Superior temporal gyrus (tissue), 1 donor: Measurements from ENCODE around the gene DNMT1.

Experiments used
- DNase-seq: peaks from one replicate; pipeline ENCODE4 v3.0.0-alpha.2; 2016; ENCODE audit errors: extremely low spot score

The DNMT1 gene

DNA sequence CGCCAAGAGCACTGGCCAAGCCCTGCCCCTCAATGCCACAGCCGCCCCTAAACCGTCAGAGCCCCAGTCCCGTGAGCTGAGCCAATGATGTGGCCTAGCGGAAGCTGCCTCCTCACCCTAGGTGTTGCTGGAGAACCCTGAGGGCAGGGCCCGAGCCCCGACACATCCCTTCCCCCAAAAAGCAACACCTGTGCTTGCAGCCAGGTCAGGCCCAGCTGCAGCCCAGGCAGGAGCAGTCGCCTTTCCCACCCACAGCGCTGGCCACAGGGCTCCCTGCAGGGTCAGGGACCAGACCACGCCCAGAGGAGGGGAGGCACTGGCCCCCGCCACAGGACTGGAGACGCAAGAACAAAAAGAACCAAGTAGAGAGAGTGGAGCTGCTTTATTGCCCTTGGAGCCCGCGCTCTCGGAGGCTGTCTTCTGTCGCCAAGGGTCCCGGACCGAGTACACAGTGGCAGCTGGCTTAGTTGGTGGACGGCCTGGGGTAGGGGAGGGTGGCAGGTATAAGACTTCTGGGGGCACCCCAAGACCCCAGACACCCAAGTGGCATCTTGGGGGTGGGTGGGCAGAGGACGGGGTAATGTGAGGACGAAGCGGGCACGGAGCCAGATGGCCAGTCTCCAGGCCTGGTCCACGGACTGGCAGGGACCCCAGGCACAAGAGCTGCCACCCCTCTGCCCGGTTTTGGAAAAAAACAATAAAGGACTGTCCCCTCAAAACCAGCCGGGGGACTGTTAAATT is 79.9 kb downstream of the DNMT1 start:
- DNase-seq, result no peak

GRCh38 chr19:10113964-10114650 is 80.6 kb downstream of the DNMT1 start:
- no peak for DNase-seq

DNA sequence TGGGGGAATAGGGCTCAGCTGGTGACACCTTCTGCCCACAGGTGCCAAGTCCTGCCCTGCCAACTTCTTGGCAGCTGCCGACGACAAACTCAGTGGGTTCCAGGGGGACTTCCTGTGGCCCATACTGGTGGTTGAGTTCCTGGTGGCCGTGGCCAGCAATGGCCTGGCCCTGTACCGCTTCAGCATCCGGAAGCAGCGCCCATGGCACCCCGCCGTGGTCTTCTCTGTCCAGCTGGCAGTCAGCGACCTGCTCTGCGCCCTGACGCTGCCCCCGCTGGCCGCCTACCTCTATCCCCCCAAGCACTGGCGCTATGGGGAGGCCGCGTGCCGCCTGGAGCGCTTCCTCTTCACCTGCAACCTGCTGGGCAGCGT is 81.2 kb downstream of the DNMT1 start:
- no peak for DNase-seq

GRCh38 chr19:10112895-10113591 is 81.7 kb downstream of the DNMT1 start:
- no peak for DNase-seq

DNA sequence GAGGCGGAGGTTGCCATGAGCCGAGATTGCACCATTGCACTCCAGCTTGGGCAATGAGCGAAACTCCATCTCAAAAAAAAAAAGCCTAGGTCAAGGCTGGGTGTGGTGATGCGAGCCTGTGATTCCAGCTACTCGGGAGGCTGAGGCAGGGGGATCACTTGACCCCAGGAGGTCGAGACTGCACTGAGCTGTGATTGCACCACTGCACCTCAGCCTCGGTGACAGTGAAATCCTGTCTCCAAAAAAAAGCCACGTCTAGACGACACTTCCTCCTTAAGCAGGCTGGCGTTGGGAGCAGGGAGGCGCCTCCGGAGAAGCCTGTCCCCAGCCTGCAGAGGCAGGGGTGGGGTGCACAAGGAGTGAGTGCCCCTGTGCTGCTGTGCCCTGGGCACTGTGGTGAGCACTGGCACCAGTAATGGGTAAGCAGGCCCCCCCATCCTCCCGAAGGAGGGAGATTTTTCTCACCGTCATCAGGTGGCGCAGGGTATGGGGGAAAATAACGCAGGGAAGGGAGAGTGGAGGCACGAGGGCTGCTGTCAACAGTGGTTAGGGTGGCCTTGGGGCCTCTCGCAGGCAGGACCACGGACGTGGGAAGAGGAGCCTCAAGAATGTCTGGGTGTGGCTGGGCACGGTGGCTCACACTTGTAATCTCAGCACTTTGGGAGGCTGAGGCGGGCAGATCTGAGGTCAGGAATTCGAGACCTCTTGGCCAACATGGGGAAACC is 82.6 kb downstream of the DNMT1 start:
- DNase-seq, result no peak

GRCh38 chr19:10111405-10111811 is 83.3 kb downstream of the DNMT1 start, which contains the start of gene P2RY11:
Gene P2RY11, plus strand, starts transcription at chr19:10111693. Its CDS starts 29 bp downstream, at chr19:10111722.
- no peak for DNase-seq

DNA sequence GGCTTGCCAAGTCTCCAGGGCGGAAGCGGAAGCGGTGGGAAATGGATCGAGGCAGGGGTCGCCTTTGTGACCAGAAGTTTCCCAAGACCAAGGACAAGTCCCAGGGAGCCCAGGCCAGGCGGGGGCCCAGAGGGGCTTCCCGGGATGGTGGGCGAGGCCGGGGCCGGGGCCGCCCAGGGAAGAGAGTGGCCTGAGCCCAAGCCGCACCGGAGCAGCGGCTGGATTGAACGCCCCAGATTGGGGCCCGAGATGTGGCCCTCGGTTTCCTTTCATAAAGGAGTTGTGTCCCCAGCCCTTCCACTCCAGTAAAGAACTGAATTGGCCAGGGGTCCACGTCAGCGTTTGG is 83.8 kb downstream of the DNMT1 start:
- DNase-seq, result no peak

- no peak for DNase-seq
Measured at GRCh38 chr19:10110076-10110971, 84.4 kb downstream of the DNMT1 start.

DNA sequence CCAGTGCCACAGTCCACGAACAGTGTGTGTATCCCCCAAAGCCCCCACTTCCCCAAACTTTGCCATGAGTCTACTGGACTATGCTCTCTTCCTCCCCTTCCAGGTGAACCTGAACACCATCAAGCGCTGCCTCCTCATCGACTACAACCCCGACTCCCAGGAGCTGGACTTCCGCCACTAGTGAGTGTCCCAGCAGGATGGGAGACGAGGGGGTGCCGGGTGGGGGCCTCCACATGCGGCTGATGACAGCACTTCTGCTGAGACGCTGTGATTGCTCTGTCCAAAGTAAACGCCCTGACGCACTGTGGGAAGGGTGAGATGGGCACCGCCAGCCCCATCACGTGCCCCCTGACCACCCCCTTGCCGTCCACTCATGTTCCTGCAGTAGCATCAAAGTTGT is 85.2 kb downstream of the DNMT1 start:
- no peak for DNase-seq

DNA sequence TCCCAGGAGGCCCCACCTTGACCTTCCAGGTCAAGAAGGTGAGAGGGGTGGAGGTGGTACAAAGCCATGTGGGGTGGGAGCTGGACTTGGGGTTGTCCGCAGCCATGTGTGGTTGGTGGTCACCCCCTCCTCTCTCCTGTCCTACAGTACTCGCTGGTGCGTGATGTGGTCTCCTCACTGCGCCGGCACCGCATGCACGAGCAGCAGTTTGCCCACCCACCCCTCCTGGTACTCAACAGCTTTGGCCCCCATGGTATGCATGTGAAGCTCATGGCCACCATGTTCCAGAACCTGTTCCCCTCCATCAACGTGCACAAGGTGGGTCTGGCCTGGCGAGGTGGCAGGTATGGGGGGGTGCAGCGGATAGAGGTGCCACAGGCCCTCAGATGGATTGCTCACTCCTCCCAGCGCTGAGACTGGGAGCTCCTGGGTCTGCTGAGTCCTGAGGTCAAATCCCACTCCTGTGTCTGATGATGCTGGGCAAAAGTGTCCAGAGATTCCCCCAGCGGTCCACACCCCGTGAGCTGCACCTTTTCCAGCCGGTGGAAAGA is 86.9 kb downstream of the DNMT1 start:
- no peak for DNase-seq

DNA sequence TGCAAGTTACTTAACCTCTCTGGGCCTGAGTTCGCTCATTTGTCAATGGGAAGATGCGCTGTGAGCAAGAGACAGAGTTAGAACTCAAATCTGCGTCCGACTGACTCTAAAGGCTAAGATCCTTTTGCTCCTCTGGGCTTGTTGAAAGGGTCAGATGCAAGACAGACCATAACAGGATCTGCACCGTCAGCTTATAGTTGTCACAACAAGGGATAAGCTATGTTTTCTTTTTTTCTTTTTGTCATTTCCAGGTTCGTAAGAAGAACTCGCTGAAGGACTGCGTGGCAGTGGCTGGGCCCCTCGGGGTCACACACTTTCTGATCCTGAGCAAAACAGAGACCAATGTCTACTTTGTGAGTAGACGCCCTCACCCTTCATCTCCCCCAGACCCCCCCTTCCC is 87.5 kb downstream of the DNMT1 start:
- DNase-seq, result no peak

GRCh38 chr19:10106100-10106936 is 88.4 kb downstream of the DNMT1 start, which contains the start of gene PPAN:
Gene PPAN, plus strand, starts transcription at chr19:10106362. Its CDS starts 33 bp downstream, at chr19:10106395.
- peak; percentile 99 for DNase-seq

- no peak for DNase-seq
Measured at GRCh38 chr19:10105509-10106099, 89.1 kb downstream of the DNMT1 start.

- no peak for DNase-seq
Measured at GRCh38 chr19:10104665-10105508, 89.9 kb downstream of the DNMT1 start.

DNA sequence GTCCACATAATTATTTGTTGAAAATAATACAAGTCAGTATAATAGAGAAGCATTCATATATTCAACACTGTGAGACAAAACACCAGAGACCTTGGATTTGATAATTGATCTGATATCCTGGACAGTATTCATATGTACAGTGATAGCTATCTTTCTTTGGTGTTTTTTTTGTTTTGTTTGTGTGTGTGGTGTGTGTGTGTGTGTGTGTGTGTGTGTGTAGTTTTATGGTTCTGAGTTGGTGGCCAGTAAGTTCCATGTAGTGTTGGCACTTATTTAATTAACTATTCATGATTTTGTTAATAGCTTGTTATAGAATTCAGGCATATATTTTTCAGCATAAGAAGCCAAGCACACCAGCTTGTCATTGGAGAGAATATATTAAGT is 90.6 kb downstream of the DNMT1 start:
- DNase-seq, result no peak

- no peak for DNase-seq
Measured at GRCh38 chr19:10102787-10103236, 91.9 kb downstream of the DNMT1 start.

GRCh38 chr19:10100163-10100785 is 94.5 kb downstream of the DNMT1 start:
- no peak for DNase-seq

GRCh38 chr19:10096615-10096963 is 98.2 kb downstream of the DNMT1 start:
- no peak for DNase-seq
